Measurements from ENCODE around the gene ASTN1. TPM values are rescaled to one million over a fixed set of nuclear protein-coding genes. Genes with fewer than 3 reads are reported as not detected.

The ASTN1 gene
- total and polyA plus RNA-seq, 11 donors, result 0.15 to 3.6 (median 0.44) TPM

GRCh38 chr1:177145106-177146070, 19.1 kb downstream of the ASTN1 start:
- Histone ChIP-seq H3K27me3 (no peaks in the 10 kb centered on the region), H3K27ac (peak overlapping the region in 1 of 12 donors; percentile 42), H3K9me3 (no peaks in the 10 kb centered on the region), H3K36me3 (no peaks in the 10 kb centered on the region), H3K4me1 (peaks cover 0 to 14% (median 0%) of the 10 kb centered on the region in 12 donors), H3K4me3 (no peak overlapping the region)
- ATAC-seq, result peak in 3 of 4 donors; percentile 64 to 95 (median 77)
- intact Hi-C loops (cut with DNase I), result no loop called here
- peak in 2 of 5 donors; percentile 17 to 35 for DNase-seq
- 38 to 46% (median 38%) methylated on average over 3 of the region's 3 CpGs for WGBS, 4 donors
- TF ChIP-seq POLR2A (IDR thresholded peaks at IDR 0.05), result no peak
- TF ChIP-seq, protein P1, sequence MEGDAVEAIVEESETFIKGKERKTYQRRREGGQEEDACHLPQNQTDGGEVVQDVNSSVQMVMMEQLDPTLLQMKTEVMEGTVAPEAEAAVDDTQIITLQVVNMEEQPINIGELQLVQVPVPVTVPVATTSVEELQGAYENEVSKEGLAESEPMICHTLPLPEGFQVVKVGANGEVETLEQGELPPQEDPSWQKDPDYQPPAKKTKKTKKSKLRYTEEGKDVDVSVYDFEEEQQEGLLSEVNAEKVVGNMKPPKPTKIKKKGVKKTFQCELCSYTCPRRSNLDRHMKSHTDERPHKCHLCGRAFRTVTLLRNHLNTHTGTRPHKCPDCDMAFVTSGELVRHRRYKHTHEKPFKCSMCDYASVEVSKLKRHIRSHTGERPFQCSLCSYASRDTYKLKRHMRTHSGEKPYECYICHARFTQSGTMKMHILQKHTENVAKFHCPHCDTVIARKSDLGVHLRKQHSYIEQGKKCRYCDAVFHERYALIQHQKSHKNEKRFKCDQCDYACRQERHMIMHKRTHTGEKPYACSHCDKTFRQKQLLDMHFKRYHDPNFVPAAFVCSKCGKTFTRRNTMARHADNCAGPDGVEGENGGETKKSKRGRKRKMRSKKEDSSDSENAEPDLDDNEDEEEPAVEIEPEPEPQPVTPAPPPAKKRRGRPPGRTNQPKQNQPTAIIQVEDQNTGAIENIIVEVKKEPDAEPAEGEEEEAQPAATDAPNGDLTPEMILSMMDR (IDR thresholded peaks at IDR 0.05), result no peak

DNA sequence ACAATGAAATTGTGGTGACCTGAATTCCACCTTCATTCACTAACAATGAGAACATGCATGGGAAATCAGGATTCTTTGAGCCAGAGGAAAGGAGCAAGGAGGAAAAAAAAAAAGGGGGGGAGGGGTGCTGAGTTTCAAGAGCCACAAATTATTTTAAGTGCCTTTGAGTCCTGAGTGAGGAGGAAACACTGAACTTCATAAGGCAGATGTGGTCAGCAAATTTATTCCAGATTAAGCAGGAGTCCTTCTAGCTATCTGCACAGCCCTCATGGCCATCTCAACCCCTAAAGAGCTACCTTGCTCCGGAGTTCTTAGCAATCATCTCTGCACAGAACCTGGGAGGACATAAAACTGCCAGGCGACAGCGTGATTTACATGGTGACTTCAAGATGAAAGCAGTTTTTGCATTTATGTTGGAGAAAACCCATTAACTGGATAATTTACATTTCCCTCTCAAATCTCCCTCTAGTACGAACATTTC, 21.7 kb downstream of the ASTN1 start:
- no peaks in the 10 kb centered on the region for H3K36me3 ChIP-seq
- ATAC-seq, result no peak
- H3K4me1 ChIP-seq, result peaks cover 0 to 14% (median 0%) of the 10 kb centered on the region in 12 donors
- DNase-seq, result no peak
- H3K27ac ChIP-seq, result no peak overlapping the region
- intact Hi-C loops (cut with DNase I), result no loop called here
- no peaks in the 10 kb centered on the region for H3K9me3 ChIP-seq
- H3K4me3 ChIP-seq, result no peak overlapping the region
- no peaks in the 10 kb centered on the region for H3K27me3 ChIP-seq
- 85 to 87% (median 87%) methylated on average over 4 of the region's 4 CpGs for WGBS, 4 donors
- no peak for TF ChIP-seq POLR2A (IDR thresholded peaks at IDR 0.05)
- TF ChIP-seq, protein P1 (IDR thresholded peaks at IDR 0.05), result no peak

- TF ChIP-seq, protein P1 (IDR thresholded peaks at IDR 0.05), result no peak
- TF ChIP-seq POLR2A (IDR thresholded peaks at IDR 0.05), result no peak
- no peak for ATAC-seq
Measured at GRCh38 chr1:177142010-177142409, 22.5 kb downstream of the ASTN1 start.

GRCh38 chr1:177138347-177138746, 26.2 kb downstream of the ASTN1 start:
- 70 to 77% (median 73%) methylated on average over 4 of the region's 4 CpGs for WGBS, 4 donors
- H3K27ac ChIP-seq, result no peak overlapping the region
- intact Hi-C loops (cut with DNase I), result no loop called here
- H3K4me3 ChIP-seq, result no peak overlapping the region
- DNase-seq, result no peak
- no peaks in the 10 kb centered on the region for H3K27me3 ChIP-seq
- H3K36me3 ChIP-seq, result no peaks in the 10 kb centered on the region
- peak in 2 of 4 donors; percentile 31 to 59 for ATAC-seq
- no peak for TF ChIP-seq POLR2A (IDR thresholded peaks at IDR 0.05)
- TF ChIP-seq, protein P1 (IDR thresholded peaks at IDR 0.05), result no peak
- no peaks in the 10 kb centered on the region for H3K9me3 ChIP-seq
- H3K4me1 ChIP-seq, result no peaks in the 10 kb centered on the region

More at GRCh38 chr1:177142010-177142409, 22.5 kb downstream of the ASTN1 start:
- H3K27me3 ChIP-seq, result no peaks in the 10 kb centered on the region
- H3K4me3 ChIP-seq, result no peak overlapping the region
- H3K36me3 ChIP-seq, result no peaks in the 10 kb centered on the region
- no peak overlapping the region for H3K27ac ChIP-seq
- intact Hi-C loops (cut with DNase I), result no loop called here
- WGBS, 4 donors, result 62 to 81% (median 78%) methylated on average over 1 of the region's 1 CpG
- H3K4me1 ChIP-seq, result peaks cover 0 to 14% (median 0%) of the 10 kb centered on the region in 12 donors
- no peak for DNase-seq
- H3K9me3 ChIP-seq, result no peaks in the 10 kb centered on the region

Data from heart left ventricle (tissue), 16 donors.